ENCODE data around the gene PNMA5.
A peak's percentile ranks its signal among the peaks of the same experiment; 100 is the strongest.

The PNMA5 gene

GRCh38 chrX:152942077-152942442 is 51.9 kb downstream of the PNMA5 start:
- DNase-seq (ENCODE audit: insufficient read length, low spot score) (no peak), FAIRE-seq (no peak)
- TF ChIP-seq POLR2A (IDR thresholded peaks at IDR 0.05; ENCODE audit: low read depth, low read length) = no peak

GRCh38 chrX:152941328-152942076 is 52.4 kb downstream of the PNMA5 start:
- FAIRE-seq = peak; percentile 80
- TF ChIP-seq POLR2A (IDR thresholded peaks at IDR 0.05; ENCODE audit: low read depth, low read length) = peak; percentile 61; the same call in 1 of the 2 replicates
- DNase-seq (ENCODE audit: insufficient read length, low spot score) = peak; percentile 79

All from H54 (cell line).